ENCODE data around the gene DLGAP1.
"Not testable (repeated sequence)": the region's sequence is repeated elsewhere in the genome, so short reads cannot be mapped to it uniquely, and the experiment has no call there.

The DLGAP1 gene

DNA sequence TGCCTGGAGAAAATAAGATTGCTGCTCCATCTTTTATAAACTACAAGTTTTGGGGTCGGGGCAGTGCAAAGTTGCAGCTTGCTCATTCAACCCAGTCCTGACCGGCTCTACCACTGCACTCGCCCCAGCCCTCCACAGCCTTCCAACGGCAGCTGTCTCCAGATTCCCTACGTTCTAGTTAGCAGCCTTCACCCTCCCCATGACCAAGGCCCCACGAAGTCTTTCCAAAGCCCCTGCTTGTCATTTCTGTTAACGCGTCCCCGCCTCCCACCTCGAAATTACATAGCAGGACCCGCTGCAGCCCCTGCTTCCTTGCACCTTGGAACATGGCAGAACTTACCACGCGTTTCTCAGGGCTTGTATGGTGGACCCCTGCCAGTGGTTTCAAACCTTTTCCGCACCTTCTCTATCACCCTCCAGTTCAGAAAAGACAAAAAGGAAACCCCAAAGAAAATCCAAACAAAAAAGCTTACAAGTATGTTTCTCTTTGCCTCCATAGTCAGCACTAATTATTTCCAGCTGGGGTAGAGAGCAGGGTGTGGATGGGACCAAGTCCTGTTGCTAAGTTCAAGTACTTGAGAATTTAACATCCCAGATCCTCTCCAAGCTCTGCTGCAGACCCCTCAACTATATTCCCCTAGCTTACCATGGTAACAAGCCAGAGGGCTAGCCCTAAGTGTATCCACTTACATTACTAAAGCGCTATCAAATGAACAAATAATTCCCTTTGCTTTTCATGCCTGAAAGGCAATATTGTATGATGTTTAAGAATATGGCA, 843.6 kb downstream of the DLGAP1 start:
- no peak for DNase-seq

GRCh38 chr18:3610813-3611212, 844.3 kb downstream of the DLGAP1 start:
- no peak for DNase-seq

- DNase-seq: no peak
Observed at GRCh38 chr18:3610188-3610708, 844.9 kb downstream of the DLGAP1 start.

DNA sequence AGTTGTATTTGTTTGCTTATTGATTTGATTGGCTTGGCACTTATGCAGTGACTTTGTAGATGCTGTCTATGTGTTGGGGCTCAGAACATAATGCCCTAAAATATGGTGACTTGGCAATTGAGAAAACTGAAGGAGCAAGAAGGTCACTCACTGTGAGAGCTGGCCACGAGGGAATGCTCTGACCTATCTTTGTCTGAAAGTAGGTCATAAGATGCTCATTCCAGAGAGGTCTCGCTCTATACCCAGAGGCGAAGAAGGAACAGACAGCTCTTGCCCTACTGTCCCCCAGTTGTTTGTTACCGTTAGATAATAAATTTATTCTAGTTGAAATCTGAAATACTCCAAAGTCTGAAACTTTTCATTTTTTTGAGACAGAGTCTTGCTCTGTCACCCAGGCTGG, 846.6 kb downstream of the DLGAP1 start:
- DNase-seq: no peak

- DNase-seq: not testable (repeated sequence)
Observed at GRCh38 chr18:3608099-3608453, 847.0 kb downstream of the DLGAP1 start.

DNA sequence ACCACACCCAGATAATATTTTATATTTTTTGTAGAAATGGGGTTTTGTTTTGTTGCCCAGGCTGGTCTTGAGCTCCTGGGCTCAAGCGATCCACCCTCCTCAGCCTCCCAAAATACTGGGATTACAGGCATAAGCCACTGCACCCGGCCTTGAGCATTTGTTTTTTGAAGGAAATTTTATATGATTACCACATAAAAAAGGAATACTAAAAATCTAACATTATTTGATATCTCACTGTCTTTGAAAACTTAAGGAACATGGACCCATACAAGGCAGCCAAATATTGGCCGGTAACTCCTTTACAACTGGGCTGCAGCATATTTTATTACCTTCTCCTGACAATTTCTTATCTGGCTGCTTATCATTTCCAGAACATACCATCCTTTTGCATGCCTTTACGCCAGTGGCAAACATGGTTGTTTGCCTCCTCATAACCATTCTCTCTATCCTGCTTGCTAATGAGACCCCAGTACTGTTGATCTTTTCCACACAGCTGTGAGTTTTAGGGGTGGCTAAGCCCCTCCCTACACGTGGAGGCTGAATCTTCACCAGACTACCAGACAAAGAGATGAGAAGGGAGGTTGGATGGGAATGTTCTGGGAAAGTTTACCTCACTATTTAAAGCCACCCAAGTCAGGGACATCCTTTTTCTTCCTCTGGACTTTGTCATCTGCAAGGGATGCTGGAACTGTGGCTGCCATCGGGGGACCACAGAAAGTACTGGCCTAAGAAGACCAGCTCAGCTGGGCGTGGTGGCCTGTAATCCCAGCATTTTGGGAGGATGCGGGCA, 847.6 kb downstream of the DLGAP1 start:
- DNase-seq: no peak

- not testable (repeated sequence) for DNase-seq
Observed at GRCh38 chr18:3606863-3607262, 848.2 kb downstream of the DLGAP1 start.

DNA sequence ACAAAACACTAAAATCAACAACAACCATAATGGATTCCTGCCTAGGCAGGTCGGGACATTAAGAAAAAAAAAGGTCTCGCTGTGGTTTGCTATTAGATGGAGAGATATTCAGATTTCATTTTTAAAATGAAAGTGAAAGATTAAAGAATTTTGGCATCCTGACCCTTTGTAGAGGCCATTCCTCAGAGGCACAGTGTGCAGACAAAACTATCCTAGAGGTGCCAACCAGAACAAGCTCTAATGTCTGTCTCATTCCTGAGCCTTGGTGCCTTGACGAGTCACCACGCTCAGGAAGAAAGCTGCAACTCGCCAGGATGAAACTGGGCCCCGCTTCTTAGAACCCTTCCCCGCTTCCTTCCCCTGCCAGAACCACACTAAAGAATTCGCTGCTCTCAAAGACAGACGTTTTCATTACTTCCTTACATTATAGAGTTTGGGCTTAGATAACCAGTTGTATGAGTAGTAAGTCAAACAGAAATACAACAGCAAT, 849.1 kb downstream of the DLGAP1 start:
- DNase-seq: no peak

DNA sequence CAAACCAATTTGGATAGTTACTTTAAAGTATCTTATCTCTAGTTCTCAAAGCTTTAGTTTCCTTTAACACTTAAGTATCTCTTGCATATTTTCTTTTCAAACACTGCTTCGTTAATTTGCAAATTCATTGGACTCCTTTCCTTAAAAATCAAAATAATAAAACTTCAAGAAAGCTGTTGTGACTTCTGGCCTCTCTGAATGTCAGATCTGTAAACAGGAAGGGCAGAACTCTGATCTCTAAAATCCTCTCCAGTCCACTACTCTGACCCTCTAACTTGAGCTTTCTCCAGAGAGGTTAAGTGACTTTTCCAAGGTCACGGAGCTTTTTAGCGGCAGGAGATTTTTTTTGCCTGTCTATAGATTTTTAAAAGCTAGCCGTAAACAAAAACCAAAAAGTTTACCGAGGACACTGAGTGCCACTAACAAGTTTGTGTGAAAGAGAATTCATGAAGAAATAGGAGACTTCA, 849.6 kb downstream of the DLGAP1 start:
- no peak for DNase-seq

DNA sequence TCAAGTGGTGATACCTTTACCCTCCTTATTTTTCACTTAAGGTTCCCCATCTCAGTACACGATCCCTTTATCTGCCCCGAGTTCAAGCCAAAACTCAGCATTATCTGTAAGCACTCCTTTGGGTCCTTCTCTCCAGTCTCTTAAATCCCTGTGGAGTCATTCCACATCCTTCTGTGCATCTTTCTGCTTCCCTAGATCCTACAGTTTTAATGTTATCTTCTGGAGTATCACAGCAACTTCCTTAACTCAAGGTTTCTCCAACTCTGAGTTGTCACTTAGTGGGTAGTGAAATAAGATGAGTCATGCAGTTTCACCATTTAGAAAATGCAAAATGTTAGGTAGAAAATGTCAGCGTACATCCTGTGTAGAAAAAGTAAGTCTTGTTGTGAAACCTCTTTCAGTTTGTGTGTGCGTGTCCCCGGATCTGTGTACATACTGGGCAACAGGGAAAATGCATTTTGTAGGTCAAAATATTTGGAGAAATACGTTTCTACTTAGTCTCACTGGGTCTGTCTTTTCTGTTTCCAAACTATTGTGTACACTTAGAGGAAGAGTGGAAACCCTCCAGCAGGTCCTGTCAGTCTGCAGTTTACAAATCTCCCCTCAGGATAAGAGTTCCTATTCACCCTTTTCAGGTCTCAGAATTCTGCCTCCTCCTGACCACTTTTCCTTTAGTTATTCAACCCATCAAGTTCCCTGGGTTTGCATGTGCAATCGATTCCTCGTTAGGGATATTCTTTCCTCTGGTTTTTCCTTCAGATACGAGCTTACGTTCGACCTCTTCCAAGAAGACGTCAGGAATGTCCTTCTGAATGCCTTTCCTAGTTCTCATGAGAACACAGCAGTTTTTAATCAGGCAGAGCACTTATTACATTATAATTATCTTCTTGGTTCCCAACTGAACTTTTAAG, 850.4 kb downstream of the DLGAP1 start:
- no peak for DNase-seq

DNA sequence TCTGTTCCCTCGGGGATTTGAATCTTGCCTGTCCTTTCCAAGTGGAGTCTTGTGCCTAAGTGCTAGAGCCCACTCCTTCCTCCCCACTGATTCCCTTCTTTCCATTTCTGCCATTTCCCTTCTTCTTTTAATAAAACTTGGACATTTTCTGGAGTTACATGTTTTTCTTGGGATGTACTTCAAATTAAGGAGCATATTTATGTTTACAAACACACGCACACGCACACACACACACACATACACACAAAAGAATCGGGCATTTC, 850.9 kb downstream of the DLGAP1 start:
- DNase-seq: no peak

- DNase-seq: no peak
Observed at GRCh38 chr18:3603421-3604234, 851.5 kb downstream of the DLGAP1 start.

- DNase-seq: not testable (repeated sequence)
Observed at GRCh38 chr18:3601106-3601755, 853.9 kb downstream of the DLGAP1 start.

GRCh38 chr18:3599861-3600260, 855.2 kb downstream of the DLGAP1 start:
- no peak for DNase-seq

- DNase-seq: no peak
Observed at GRCh38 chr18:3599195-3599594, 855.9 kb downstream of the DLGAP1 start.

DNA sequence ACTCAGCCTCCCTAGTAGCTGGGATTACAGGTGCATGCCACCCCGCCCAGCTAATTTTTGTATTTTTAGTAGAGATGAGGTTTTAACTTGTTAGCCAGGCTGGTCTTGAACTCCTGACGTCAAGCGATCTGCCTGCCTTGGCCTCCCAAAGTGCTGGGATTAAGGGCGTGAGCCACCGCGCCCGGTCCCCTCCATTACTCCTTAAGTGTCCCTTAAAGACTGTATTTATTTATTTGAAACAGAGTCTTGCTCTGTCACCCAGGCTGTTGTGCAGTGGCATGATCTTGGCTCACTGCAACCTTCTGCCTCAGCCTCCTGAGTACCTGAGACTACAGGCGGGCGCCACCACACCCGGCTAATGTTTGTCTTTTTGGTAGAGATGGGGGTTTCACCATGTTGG, 856.5 kb downstream of the DLGAP1 start:
- DNase-seq: no peak

GRCh38 chr18:3597409-3598357, 857.4 kb downstream of the DLGAP1 start:
- no peak for DNase-seq

- no peak for DNase-seq
Observed at GRCh38 chr18:3596637-3597384, 858.3 kb downstream of the DLGAP1 start.

DNA sequence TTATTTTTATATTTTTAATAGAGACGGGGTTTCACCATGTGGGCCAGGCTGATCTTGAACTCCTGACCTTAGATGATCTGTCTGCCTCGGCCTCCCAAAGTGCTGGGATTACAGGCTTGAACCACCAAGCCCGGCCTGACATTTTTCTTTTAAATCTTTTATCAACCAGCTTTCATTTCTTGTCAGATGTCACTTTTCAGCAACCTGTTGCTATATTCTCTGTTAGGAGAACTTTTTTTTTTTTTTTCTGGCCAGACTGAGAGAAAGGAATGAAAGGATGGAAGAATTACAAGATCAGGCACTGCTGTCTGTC, 858.8 kb downstream of the DLGAP1 start:
- DNase-seq: no peak
